IPS-18c (cell line): Measurements from ENCODE around the gene GJA4.
"Not testable (repeated sequence)": the region's sequence is repeated elsewhere in the genome, so short reads cannot be mapped to it uniquely, and the experiment has no call there.

Experiments
- H3K4me3 ChIP-seq: 2 replicates; pipeline ENCODE4 v1.7.0; 2013; ENCODE audit warnings: low read depth, mild to moderate bottlenecking, low read length, moderate library complexity; ENCODE audit not compliant: insufficient read depth
- H3K9me3 ChIP-seq: one replicate; pipeline ENCODE4 v1.6.1; 2013; ENCODE audit warnings: mild to moderate bottlenecking, low read length, moderate library complexity; ENCODE audit not compliant: control insufficient read depth, insufficient read depth

The GJA4 gene

GRCh38 chr1:34810781-34811180 lies 18.0 kb downstream of the GJA4 start:
- not testable (repeated sequence) for H3K4me3 ChIP-seq

DNA sequence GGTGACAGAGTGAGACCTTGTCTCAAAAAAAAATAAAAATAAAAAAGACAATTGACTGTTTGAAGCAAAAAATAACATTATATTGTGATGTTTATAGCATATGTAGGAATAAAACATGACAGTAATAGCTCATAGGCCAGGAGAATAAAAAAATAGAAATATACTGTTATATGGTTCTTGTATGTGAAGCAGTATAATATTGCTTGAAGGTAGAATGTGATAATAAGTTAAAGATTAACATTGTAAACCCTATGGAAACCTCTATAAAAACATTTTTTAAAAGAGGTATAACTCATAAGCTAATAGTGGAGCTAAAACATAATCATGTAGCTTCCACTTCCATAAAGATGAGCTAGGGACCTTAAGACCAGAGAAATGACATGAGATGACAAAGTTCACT lies 23.5 kb downstream of the GJA4 start:
- Histone ChIP-seq H3K9me3 (no peaks in the 10 kb centered on the region), H3K4me3 (no peak overlapping the region)

More at GRCh38 chr1:34810781-34811180, 18.0 kb downstream of the GJA4 start:
- H3K9me3 ChIP-seq, result not testable (repeated sequence)

- Histone ChIP-seq H3K4me3 (no peak overlapping the region), H3K9me3 (no peaks in the 10 kb centered on the region)
These were observed 24.0 kb downstream of the GJA4 start for GRCh38 chr1:34816778-34817177.

DNA sequence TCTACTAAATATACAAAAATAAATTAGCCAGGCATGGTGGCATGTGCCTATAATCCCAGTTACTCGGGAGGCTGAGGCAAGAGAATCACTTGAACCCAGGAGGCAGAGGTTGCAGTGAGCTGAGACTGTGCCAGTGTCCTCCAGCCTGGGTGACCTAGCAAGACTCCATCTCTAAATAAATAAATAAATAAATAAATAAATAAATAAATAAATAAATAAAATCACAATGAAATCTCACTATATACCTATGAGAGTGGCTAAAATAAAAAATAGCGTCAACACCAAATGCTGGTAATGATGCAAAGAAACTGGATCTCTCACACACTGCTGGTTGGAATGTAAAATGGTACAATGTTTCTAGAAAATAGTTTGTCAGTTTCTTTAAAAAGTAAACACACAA lies 26.1 kb downstream of the GJA4 start:
- H3K9me3 ChIP-seq, H3K4me3 ChIP-seq: not testable (repeated sequence)

GRCh38 chr1:34822202-34822601 lies 29.4 kb downstream of the GJA4 start:
- H3K9me3 ChIP-seq, result no peaks in the 10 kb centered on the region
- H3K4me3 ChIP-seq, result no peak overlapping the region

- Histone ChIP-seq H3K4me3 (no peak overlapping the region), H3K9me3 (no peaks in the 10 kb centered on the region)
These were observed 32.1 kb downstream of the GJA4 start for GRCh38 chr1:34824817-34825454.

DNA sequence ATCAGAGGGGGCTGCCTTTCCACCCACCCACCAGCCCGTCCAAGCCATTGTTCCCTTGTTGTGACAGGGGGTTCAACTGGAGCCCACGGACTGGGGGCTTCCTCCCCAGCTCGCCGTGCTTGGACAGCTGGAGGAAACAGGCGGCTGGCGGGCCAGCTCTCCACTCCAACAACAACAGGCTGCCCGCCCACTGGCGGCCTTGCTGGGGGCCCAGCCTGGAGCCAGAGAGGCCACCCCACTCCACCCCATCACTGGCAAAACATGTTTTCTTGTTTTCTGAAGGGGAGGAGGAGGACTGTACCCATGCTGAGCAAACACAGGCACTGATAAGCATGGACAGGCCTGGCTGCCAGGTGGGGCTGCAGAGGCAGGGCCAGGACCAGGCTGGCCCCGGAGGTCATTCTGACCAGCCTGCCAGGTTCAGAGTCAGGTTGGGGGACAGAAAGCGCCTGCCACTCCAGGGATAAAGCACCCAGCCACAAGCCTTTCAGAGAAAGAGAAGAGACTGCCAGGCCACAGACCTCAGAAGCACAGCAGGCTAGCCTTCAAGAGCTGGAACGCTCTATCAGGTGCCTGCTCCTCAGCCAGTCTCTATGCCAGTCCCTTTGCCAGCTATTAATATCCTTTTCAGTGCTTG lies 32.8 kb downstream of the GJA4 start:
- Histone ChIP-seq H3K9me3 (no peaks in the 10 kb centered on the region), H3K4me3 (no peak overlapping the region)

DNA sequence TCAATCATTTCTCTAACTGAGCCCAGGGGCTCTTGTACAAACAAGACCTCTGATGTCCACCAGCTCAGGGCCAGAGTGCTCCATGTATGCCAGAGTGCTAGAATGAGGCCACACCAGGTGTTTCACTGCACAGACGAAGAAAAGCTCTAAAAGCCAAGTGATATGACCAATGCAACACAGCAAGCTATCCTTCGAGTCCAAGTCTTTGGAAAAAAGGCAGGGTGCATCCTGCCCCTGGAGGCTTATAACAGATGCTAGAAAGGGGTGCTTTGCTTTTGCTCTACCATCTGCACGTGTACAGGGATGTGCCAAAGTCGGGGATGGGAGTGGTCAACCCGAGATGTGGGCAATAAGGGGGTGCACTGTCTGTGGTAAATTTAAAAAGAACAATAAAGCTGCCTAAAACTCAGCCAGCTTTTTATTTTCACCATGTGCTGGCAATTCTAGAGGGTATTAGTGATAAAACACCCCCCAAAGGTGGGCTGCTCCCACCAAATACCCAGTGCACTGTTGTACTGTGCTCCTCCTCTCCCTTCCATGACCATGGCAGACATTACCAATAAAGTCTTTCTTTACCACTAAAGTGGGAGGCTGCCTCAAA lies 34.6 kb downstream of the GJA4 start:
- no peak overlapping the region for H3K4me3 ChIP-seq
- H3K9me3 ChIP-seq, result no peaks in the 10 kb centered on the region

GRCh38 chr1:34828611-34829010 lies 35.8 kb downstream of the GJA4 start:
- no peaks in the 10 kb centered on the region for H3K9me3 ChIP-seq
- no peak overlapping the region for H3K4me3 ChIP-seq

DNA sequence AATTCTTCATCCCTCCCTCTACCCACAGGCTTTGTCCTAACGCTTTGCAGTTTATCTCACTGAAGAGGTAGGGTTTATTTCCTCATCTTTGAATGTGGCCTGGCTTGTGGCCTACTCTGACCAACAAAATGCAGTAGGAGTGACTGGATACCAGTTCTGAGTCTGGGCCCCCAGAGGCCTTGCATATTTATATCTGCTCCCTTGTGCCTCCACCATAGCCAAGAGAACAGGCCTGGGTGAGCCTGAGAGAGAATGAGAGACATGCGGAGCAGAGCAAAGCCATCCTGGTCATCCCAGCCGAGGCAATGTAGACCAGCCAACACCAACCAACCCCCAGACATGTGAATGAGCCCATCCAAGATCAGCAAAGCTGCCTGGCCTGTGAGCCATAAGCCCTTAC lies 36.5 kb downstream of the GJA4 start:
- Histone ChIP-seq H3K4me3 (no peak overlapping the region), H3K9me3 (no peaks in the 10 kb centered on the region)

GRCh38 chr1:34831721-34832246 lies 39.0 kb downstream of the GJA4 start:
- Histone ChIP-seq H3K9me3 (no peaks in the 10 kb centered on the region), H3K4me3 (no peak overlapping the region)

- Histone ChIP-seq H3K9me3 (no peaks in the 10 kb centered on the region), H3K4me3 (no peak overlapping the region)
These were observed 40.9 kb downstream of the GJA4 start for GRCh38 chr1:34833711-34834110.

DNA sequence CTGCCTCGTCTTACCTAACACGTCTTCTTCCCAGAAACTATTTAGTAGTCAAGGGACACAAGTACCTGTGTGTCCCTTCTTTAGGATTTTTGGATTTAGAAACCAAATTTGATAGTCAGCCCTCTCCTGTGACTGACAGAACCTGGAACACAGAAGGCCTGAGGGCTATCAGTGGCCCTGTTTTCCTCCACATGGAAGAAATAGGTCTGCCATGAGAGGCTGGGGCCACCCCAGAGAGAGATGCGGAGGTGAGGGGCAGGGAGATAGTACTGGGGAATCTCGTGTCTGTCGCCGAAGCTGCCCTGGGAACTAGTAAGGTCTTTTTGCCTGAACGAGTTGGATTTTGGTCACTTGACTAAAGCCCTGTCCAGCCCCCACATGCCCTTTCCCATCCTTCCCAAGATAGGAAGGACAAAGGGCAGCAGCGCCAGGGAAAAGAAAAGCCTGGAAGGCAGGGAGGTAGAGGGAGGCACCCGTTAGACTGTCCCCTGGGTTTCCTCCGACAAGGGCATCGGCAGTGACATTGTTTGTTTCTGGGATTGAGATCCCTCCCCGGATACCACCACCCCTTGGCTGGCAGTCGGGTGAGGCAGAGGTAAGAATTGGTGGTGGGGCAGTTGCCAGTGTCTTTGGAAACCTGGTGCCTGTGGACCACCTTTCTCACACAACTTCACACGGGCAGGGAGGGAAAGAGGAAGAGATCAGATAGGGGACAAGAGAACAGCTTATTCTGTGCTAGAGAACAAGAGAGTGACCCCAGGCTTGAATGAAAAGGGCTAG lies 46.9 kb downstream of the GJA4 start:
- Histone ChIP-seq H3K4me3 (no peak overlapping the region), H3K9me3 (no peaks in the 10 kb centered on the region)

DNA sequence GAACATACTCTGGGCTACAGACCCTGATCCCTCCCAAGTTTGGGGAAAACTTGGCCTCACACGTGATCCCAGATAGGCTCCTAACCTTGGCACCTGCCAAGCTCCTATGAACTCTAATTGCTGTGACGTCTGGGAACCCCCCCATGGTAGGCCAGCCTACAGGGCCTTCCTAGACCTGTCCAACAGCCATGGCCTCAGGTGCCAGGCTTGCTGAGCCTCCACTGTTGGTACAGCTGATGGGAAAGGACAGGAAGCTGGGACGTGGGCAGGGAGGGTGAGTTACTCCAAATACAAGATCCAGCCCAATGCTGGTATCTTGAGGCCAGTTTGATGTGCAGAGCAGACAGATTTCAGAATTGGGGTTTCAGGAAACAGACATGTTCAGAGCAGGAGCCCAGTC lies 47.6 kb downstream of the GJA4 start:
- no peaks in the 10 kb centered on the region for H3K9me3 ChIP-seq
- no peak overlapping the region for H3K4me3 ChIP-seq

DNA sequence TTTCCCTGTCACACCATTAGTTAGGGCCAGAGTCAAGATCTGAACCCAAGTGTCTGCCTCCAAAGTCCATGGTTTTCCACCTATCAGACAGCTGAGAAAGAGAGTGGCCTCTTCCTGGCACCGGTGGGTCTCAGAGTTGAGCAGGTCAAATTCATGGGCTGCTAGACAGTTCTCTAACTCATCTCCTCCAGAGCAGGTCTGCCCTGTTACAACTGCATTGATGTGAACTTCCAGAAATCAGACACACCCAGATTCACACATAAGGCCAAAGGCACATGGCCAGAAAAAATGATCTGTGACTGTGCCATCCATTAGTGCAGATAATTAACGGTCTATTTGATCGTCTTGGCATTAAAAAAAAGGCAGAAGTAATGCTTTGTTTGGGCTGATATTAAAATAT lies 49.3 kb downstream of the GJA4 start:
- no peaks in the 10 kb centered on the region for H3K9me3 ChIP-seq
- no peak overlapping the region for H3K4me3 ChIP-seq

GRCh38 chr1:34842952-34843371 lies 50.2 kb downstream of the GJA4 start:
- no peaks in the 10 kb centered on the region for H3K9me3 ChIP-seq
- no peak overlapping the region for H3K4me3 ChIP-seq

DNA sequence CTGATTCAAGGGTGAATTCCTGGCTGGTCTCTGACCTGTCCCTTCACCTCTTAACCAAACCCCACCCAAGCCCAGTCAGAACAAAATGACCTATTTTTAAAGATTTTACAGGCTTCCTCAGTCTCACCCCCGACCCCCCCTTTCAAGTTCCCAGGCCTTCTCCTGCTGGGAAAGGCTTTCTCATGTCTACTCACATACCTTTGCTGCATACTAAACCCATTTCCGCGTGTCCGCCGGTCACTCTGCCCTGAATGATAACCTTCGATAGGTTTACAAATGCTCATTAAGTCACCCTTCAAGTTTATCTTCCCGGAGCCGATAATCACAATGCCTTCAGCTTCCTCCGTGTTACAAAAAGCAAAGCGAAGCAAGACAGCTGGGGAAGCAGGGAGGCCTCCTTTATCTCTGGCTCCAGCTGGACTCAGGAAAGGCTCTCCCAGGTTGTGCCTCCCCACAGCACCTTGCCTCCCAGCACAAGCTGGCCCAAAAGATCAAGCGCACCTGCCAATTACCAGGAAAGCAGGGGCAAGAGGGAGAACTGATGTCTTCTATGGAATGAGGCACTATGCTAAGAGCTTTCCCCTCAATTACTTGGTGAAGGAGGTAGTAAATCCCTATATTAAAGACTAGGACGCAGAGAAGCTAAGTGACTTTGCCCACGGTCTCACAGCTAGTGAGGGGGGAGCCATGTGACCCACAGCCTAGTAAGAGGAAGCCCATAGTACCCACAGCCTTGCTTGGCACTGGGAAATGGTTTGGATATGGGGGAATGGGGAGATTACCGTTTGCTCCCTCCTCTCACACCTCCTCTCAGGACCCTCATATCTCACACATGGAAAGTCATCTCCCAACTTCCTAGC lies 50.8 kb downstream of the GJA4 start:
- Histone ChIP-seq H3K9me3 (no peaks in the 10 kb centered on the region), H3K4me3 (no peak overlapping the region)
